ENCODE measurements around the gene ADAP1.
A peak's percentile ranks its signal among the peaks of the same experiment; 100 is the strongest.

ADAP1 gene

DNA sequence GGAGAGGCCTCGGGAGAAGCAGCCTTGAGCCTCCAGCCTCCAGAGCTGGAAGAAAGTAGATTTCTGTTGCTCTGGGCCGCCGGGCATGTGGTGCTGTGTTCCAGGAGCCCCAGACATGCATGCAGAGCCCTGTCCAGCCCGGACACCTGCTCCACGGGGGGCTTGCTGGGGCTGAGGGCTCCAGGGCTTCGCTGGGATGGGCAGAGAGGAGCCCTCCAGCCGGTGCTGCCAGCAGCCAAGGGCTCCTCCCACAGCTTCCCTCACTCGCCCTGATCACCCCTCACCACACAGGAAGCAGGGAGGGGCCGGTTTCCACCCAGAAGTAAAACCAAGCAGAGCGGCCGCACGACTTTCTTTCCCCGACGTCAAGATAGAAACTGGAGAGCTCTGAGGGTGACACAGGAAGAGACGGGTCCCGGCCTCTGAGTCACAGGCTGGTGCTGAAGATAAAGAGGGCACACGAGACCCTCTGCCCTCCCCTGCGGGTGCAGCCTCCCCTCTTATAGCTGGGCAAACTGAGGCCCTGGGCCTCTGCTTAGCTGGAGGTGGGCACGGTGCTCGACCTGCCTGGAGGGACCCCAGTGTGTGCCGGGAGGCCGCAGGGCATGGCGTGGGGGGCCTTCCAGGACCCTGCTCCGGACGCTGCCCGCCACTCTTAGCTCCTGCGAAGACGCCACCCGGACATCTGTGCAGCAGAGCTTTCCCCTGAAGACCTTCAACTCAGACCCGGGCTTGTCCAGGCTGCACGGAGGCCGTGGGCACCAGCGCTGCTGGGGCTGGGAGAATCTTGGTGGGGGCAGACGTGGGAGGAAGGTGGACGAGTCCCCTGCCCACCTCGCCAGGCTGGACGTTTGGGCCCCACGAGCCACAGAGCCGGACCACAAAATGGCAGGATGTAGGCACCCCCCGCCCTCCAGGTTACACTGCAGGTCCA is 31.1 kb downstream of the ADAP1 start:
- Histone ChIP-seq H3K9me3 (no peaks in the 10 kb centered on the region), H3K4me1 (peaks cover 6% of the 10 kb centered on the region), H3K4me3 (ENCODE audit: low read depth, low read length) (no peak overlapping the region), H3K27me3 (no peaks in the 10 kb centered on the region), H3K36me3 (no peaks in the 10 kb centered on the region)
- DNase-seq = peak; percentile 39
- TF ChIP-seq, protein P1, sequence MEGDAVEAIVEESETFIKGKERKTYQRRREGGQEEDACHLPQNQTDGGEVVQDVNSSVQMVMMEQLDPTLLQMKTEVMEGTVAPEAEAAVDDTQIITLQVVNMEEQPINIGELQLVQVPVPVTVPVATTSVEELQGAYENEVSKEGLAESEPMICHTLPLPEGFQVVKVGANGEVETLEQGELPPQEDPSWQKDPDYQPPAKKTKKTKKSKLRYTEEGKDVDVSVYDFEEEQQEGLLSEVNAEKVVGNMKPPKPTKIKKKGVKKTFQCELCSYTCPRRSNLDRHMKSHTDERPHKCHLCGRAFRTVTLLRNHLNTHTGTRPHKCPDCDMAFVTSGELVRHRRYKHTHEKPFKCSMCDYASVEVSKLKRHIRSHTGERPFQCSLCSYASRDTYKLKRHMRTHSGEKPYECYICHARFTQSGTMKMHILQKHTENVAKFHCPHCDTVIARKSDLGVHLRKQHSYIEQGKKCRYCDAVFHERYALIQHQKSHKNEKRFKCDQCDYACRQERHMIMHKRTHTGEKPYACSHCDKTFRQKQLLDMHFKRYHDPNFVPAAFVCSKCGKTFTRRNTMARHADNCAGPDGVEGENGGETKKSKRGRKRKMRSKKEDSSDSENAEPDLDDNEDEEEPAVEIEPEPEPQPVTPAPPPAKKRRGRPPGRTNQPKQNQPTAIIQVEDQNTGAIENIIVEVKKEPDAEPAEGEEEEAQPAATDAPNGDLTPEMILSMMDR (IDR thresholded peaks at IDR 0.05; ENCODE audit: low read depth, low read length) = no peak

DNA sequence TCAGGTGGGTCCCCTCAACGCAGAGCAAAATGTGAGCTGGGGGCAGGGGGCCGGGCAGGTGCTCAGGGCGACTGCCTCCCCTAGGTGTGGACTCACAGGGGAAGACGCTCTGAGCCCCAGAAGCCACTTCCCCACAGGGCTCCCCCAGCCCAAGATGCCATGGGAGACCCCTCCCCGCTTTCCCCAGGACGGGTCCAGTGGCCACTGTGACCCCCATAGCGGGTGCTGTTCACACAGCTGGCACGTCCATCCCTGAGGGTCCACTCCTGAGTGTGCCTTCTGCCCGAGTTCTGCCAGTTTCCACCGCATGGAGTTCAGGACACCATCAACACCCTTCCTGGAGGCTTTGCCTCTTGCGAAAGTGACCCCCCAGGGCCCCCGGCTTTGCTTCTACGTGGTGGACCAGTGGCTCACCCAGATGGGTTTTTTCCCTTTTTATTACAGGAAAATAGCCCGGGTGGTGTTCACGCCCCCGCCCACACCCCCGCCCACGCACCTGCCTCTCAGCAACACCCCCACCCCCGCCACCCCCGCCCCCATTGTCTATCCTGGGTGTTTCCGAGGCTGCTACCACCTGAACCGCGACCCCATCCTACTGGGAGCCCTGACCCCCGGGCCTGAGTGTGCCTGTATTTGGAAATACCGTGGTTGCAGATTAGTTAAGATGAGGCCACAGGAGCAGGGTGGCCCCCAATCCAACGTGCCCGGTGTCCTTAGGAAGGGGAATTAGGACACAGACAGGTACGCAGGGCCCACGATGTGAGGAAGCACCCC is 32.0 kb downstream of the ADAP1 start:
- Histone ChIP-seq H3K4me1 (peaks cover 6% of the 10 kb centered on the region), H3K9me3 (no peaks in the 10 kb centered on the region), H3K36me3 (no peaks in the 10 kb centered on the region), H3K27me3 (no peaks in the 10 kb centered on the region), H3K4me3 (ENCODE audit: low read depth, low read length) (no peak overlapping the region)
- no peak for DNase-seq
- TF ChIP-seq, protein P1 (IDR thresholded peaks at IDR 0.05; ENCODE audit: low read depth, low read length) = no peak

DNA sequence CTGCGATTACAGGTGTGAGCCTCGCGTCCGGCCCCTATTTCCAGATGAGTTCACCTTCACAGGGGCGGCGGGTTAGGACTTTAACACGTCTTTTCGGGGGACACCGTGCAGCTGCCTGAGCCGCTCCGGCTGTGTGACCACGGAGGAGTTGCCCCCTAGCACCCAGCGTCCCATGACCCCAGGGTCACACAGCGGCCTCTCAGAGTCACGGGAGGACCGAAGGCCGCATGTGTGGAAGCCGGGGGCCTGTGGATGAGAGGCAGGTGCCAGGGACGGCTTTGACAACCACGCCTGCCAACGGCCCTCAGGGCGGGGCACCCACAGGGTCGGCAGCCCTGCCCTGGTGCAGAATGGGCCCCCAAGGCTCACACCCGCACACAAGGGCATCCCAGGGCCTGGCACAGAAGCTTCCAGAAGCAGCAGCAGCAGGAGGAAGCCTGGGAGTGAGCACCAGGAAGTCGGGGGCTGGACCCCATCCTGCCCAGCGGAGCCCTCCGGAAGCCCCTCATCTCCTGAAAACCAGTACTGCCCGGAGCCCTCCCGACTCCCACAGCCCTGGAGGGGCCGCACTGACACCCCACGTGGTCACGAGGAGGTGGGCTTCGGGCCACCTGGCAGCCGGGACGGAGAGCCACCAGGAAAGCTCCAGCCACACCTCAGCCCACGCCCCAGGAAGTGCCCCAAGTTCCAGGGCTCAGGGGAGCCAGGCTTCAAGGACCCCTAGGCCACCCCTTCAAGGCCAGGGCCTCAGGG is 32.7 kb downstream of the ADAP1 start:
- no peaks in the 10 kb centered on the region for H3K9me3 ChIP-seq
- DNase-seq = no peak
- no peaks in the 10 kb centered on the region for H3K36me3 ChIP-seq
- peaks cover 6% of the 10 kb centered on the region for H3K4me1 ChIP-seq
- H3K27me3 ChIP-seq = no peaks in the 10 kb centered on the region
- no peak overlapping the region for H3K4me3 ChIP-seq (ENCODE audit: low read depth, low read length)
- TF ChIP-seq, protein P1 (IDR thresholded peaks at IDR 0.05; ENCODE audit: low read depth, low read length) = no peak

DNA sequence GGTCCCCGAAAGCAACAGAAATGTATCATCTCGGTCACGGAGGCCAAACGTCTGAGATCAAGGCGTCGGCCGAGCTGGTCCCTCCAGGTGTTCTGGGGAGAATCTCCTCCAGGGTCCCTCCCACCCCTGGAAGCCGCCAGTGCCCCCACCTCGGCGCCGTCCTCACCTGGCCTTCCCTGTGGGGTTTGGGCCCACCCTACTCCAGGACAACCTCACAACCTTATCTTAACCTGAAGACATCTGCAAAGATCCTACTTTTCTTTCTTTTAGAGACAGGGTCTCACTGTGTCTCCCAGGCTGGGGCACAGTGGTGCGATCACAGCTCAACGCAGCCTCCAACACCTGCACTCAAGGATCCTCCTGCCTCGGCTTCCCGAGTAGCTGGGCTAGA is 33.4 kb downstream of the ADAP1 start:
- Histone ChIP-seq H3K27me3 (no peaks in the 10 kb centered on the region), H3K9me3 (no peaks in the 10 kb centered on the region), H3K4me3 (ENCODE audit: low read depth, low read length) (no peak overlapping the region), H3K36me3 (no peaks in the 10 kb centered on the region), H3K4me1 (peaks cover 12% of the 10 kb centered on the region)
- DNase-seq = no peak
- TF ChIP-seq, protein P1 (IDR thresholded peaks at IDR 0.05; ENCODE audit: low read depth, low read length) = no peak

DNA sequence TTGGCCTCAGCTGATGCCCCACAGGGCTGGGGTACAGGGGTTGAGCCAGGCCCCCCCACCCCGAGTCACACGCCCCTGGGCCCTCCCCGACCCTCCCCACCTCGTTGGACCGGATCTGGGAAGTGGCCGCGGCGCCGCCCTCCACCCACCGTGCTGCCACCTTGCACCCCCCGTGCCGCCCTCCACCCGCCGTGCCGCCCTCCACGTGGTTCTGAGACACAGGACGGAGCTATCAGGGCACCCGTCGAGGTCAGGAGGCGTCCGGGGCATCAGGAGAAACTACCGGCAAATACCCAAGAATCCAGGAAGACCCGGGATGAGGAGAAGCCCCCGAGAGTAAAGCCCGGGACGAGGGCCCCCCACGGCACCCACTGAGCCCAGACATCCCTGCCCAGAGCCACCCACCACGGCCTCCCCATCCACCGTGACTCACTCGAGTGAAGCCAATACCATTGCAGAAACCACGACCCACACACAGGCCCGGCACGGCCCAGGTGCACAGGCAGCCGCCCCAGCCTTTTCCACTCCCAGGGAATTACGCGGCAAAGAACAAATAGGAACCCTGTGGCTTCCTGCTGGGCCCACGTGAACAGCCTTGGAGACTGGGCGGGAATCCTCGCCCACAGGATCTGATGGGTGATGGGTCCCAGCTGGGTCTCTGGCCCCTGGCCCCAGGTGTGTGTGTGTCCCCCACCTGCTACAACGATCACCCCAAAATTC is 34.0 kb downstream of the ADAP1 start:
- TF ChIP-seq, protein P1 (IDR thresholded peaks at IDR 0.05; ENCODE audit: low read depth, low read length) = no peak
- H3K4me3 ChIP-seq (ENCODE audit: low read depth, low read length) = no peak overlapping the region
- H3K4me1 ChIP-seq = peaks cover 15% of the 10 kb centered on the region
- H3K9me3 ChIP-seq = no peaks in the 10 kb centered on the region
- H3K27me3 ChIP-seq = no peaks in the 10 kb centered on the region
- H3K36me3 ChIP-seq = no peaks in the 10 kb centered on the region
- no peak for DNase-seq
